NCI-H526 treated with DMSO at 0.1 percent for 48 hours (cell line): ENCODE results near the gene GRIP2.

Source experiments
- DNase-seq: peaks from one replicate; lab custom pipeline; 2025; lab: John Stamatoyannopoulos, UW

GRIP2 gene

DNA sequence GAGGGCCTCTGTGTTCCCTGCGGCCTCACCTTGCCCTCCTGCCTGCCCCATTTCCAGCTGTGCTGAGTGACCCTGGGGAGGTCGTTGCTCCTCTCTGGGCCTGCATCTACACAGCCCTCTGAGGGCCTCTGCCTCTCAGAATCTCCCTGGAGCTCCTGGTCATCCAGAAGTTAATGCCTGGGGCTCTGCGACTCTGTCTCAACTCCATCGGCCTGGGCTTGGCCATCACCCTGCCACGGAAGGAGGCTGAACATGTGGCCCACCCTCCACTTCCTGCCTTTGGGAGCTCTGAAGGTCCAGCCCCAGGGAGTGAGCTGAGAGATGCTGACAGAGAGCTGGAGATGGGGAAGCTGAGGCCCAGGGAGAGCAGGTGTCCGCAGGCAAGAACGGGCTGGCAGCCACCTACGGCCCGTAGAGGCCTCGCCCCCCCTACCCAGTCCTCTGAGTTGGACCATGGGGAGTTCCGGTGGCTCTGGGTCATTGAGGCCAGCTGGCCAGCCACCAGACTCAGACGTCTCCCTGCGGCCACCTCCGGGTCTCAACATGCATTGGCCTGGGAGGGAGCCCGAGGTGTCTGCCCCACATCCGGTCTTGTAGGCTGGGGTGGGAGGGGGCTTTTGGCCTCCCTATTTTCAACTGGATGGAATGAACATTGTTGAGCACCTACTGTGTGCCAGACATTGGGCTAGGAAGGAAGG lies 34.2 kb downstream of the GRIP2 start:
- DNase-seq = no peak

DNA sequence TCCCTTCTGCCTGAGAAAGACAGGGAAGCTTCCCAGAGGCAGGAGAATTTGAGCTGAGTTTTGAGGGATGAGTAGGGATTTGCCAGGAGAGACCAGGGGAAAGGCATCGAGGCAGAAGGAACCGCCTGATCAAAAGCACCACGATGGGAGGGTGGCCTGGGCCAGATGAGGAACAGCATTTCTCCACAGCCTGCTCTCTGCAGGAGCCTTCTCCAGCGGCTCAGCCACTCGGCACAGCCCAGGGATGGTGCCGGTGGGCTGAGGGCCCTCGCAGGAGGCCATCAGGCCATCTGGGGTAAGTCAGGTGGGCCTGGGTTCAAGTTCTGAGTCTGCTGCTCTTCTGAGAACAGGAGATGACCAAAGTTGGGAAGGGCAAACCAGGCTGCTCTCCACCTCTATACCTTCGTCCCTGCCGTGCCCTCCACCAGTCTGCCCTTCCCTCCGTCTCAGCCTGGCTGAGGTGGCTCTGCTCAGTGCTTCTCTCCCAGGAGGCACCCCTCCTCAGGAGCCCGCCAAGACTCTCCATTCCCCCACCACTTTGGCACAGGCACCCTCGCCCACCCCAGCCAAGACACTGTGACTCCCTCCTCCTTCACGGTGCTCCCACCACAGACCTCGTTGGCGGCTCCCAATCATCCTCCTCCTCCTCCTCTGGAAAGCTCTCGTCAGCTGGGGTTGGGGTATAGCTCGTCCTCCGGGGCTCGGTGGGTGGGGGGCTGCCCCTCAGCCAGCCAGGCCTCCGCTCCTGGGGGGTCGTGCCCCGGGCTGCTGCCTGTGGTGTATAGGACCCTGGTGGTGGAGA lies 34.9 kb downstream of the GRIP2 start:
- no peak for DNase-seq

DNA sequence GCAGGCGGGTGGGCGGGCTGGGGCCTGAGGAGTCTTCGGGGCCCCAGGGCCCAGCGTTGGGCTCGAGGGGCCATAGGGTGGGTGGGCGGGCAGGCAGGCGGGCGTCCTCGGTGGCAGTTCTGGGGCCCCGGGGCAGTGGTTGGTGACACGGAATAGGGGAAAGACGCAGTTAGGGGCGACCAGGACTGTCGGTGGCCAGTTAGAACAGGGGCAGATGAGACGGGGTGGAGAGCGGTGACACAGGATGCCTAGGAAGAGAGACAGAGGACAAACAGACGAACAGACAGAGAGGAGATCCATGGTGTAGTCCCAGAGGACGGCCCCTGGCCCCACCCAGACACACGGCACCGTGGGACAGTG lies 36.5 kb downstream of the GRIP2 start:
- DNase-seq = no peak

DNA sequence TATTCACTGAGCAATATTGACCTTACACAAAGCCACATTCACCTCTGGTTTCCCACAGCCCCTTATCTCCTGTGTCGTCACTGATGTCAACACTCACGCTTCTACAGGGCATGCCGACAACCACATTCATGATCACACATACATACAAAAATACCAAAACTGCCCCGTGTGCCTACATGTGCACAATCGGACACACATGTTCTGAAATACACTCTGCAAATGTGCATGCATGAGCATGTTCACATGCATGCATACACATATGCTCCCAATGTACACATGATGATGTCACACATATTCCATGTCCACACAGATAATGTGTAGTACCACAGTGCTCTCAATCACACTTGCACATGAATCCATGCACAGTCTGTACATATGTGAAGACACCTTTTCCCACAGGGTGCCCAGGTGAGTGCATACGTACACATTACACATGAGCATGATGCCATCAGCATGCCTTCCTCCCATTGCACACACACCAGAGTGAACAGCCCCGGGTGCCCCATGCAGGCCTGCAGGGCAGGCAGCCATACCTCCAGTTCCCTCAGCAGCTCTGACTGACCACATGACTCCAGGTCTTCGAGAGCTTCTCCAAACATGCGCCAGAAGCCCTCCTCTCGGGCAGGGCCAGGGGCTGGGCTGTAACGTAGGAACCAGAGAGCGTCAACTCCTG lies 37.0 kb downstream of the GRIP2 start:
- DNase-seq = no peak

DNA sequence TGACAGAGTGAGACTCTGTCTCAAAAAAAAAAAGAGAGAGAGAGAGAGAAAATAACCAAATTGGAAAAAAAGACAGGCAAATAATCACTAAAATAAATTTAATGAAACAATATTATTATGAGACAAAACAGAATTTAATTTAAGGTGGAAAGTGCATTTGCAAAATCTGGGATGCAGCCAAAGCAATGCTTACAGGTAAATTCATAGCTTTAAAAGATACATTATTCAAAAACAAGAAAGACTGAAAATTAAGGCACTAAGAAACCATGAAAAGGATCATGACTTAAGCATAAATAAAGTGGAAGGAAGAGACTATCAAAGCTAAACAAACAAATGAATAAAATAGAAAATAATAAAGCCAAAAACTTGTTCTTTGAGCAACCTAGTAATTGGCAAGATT lies 37.7 kb downstream of the GRIP2 start:
- no peak for DNase-seq

DNA sequence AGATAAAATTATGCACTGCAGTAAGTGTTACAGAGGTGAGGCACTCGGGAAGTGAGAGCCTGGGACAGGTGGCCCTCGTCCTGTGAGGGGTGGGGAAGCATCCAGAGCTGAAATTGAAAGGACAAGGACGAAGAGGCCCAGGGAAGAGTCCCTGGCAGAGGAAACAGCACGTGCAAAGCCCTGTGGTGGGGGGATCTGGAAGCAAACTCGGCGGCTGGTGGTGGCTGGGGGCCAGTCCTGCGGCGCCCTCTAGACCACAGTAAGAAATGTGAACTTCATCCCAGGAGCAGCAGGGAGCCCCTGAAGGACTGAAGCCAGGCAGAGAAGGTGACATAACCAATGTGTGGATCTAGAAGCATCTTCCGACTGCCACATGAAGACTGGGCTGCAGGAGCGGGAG lies 42.8 kb downstream of the GRIP2 start:
- DNase-seq = no peak

DNA sequence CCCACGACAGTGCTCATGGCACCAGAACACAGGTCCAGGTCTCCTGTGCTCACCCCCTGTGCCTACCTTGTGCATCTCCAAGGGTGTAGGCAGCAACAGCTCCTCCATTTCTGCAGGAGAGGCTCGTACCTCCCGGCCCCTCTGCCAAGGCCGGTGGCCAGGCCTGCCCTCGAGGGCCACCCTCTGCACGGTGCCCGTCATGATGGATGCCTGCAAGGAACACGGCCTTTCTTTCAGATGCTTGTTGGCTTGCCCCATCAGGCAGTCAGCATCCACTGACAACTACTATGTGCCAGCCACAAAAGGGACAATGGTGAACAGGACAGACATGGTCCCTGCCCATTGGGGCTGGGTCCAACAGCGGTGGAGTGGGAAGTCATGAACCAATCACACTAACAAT lies 43.8 kb downstream of the GRIP2 start:
- no peak for DNase-seq

DNA sequence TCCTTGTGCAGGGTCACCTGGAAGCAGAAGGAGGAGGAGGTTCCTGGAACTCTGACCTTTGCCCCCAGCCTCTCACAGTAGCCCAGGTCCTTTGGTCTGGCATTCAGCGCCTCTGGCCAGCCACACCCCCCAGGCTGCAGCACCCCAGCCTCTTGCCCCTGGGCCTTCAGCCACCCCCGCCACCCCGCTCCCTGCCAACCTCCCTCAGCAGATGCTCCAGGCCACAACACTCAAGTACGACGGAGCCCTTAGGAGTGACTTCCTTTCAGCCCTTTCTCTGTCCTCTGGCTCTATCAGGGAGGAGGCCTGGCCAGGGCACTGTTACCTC lies 45.2 kb downstream of the GRIP2 start:
- DNase-seq = no peak

DNA sequence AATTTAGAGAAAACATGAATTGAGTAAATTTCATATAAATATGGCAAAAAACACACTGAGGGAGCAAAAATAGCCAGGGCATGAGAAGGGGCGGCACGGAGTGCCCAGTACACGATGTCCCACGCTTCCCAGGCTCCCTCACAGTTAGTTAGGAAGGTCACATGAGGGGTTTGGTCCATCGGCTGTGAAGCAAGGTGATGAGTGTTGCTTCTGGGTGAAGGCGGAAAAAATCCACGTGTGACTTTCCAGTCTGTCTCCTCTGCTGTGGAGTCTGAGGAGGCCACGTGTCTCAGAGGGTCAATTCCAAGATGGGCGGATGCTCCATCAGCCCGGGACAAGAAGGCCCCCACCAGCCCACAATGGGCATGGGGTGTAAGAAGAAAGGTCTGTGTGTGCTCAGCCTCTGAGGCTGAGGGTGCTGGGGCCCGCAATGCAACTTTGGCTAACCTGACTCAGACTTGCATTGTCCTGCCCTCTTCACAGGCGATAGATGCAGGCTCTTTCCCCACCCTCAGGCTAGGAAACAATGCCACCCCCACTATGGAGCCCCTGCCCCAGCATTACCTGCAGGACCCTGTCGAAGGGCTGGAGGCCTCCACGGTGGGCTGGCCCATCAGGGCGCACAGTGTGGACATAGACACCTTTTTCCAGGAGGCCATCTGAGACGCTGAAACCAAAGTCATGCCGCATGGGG lies 45.7 kb downstream of the GRIP2 start:
- DNase-seq = no peak

DNA sequence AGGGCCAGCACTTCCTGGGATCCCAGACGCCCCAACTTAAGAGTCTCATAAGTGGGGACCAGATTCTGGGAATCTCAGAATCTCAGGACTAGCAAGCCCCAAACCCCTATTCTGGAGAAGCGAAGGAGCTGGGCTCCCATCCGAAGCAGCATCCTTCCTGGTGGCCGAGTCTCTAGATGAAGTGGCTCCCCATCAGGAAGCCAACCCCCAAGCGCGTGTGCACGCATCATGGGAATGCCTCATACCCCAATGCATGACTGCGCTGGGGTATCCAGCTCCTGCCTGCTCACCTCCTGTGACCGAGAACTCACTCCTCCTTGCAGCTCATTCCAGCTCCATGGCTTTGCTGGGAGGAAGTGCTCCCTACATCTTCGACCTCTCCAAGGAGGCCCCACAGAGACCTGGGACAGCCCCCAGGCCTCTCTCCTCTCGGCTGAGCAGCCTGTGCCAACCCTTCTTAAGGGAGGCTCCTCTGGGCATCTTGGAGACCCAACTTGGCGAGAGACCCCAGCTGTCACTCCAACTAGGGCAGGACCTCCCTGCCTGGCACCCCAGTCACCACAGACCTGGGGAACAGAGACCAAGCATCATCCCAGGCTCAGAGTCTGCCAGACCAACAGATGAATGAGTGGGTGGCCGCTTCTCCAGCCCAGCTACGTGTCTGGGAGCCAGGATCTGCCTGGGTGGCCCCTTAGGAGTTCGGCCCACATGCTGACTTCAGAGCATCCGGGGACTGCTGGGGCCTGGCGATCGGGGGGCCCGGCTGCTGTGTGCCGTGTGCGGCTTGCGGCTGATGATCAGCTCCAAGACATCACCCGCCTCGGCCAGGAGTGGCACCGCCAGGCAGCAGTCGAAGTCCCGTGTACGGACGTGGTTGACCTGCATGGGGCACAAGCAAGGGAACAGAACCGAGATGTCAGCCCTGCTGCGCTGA lies 46.9 kb downstream of the GRIP2 start:
- DNase-seq = no peak

DNA sequence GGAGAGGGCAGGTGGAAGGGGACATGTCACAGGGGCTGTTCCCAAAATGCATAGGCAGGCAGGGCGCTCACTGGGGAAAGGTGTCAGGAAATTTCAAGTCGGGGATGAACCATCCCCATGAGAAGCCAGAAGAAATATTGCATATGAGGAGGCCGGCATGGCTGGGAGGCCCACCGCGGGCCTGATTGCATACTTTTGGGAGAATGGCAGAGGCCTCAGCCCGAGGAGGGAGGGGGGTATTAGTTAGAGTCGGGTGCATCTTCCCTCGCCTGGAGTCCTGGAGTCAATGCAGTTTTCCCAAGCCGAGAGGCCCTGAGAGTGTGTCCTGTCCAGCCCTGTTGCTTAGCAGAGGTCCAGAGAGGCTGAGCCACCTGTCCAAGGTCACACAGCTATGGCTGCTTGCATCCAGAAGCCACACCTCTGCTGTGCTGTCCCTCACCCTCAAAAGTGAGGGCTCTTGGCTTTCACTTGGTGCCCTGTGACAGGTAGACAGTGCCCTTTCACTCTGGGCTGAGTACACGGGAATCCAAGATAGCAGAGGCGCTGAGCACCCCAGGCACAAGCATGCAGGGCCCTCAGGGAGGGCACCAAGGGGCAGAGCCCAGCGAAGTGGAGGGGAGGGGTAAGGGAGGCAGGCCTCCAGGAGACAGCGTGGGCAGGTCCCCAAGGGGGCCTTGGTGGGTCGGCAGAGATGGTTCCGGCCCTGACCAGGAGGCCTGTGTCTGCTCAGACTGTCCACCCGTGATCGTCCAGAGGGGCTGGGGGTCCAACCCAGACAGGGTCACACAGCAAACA lies 48.5 kb downstream of the GRIP2 start:
- DNase-seq = no peak

DNA sequence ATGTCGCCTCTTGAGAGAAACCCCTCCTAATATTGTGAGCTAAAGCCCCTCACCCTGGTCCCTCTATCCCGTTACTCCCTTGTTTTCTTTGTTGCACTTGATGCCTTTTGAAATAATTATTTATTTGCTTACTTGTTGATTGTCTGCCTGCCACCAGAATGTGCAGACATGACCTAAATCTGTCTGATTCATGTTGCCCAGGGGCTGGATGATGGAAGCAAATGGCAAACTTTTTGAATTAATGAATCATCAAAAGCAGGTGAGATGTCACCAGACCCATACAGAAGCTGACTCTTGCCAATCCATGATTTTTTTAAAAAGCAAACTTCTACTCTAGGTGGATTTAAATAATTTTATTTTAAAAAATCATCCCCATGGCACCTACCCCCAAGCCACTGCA lies 49.3 kb downstream of the GRIP2 start:
- DNase-seq = no peak

DNA sequence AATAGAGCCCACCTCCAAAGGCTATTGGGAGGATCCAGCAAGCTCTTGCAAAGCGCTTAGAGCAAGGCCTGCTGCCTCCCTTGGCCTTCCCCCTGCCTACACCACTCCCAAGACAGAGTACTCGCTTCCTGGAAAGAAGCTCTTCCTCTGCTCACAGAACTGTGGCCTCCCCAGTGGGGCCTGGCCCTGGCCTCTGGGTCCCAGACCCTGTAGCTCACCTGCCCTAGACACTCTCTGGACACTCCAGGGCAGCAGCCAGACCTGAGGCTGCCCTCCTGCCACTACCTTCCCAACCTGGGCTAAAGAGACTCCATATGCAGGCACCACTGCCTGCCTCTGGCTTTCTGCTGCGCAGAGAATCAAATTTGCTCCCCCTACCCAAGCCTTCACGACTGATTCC lies 49.9 kb downstream of the GRIP2 start:
- DNase-seq = no peak

DNA sequence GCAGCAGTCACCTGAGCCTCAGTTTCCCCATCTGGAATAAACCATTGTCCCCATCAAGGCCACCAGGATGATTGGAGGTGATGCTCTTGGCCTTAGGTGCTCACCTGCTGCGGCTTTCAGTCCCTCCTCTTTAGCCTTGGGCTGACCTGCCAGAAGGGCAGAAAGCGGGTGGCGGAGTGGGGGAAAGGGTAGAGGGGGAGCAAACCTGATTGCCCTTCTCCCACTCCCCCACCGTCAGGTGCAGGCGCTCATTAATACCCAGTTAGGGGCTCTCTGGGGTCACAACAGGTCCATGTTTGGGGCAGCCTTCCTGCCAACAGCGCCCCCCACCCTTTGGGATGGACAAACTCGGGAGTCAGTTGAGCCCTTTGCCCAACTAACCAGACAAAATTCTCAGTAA lies 50.5 kb downstream of the GRIP2 start:
- no peak for DNase-seq

DNA sequence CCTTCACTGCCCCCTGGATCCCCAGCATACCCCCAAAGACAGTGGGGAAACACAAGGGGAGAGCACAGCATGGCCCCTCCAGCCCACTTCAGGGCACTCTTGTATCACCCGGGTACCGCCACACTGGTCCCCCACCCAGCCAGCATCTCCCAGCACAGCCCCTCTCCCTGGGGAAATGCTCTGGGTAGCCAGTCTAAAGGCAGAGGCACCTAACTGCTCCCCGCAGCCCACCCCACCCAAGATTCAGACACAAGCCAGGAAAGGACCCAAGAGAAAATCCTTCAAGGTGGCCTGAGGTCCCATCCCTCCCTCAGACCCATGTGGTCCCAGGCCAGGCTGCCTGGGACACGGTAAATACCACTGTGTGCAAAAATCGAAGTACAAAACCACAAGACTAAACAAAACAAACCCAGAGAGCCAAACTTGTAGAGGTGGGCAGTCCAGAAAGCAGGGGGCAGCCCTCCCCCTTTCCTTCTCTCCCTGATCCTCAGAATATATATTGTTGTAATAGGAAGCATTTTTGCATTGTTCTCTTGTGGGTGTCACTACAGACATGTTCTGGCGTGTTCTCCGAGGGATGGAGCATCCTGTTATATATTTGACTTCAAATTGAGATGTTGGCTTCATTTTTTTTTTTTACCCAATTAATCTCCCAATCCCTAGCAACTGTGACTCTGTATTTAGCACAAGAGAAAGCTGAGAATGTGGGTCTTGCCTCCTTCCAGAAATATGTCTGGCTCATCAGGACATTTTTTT lies 51.7 kb downstream of the GRIP2 start:
- no peak for DNase-seq

DNA sequence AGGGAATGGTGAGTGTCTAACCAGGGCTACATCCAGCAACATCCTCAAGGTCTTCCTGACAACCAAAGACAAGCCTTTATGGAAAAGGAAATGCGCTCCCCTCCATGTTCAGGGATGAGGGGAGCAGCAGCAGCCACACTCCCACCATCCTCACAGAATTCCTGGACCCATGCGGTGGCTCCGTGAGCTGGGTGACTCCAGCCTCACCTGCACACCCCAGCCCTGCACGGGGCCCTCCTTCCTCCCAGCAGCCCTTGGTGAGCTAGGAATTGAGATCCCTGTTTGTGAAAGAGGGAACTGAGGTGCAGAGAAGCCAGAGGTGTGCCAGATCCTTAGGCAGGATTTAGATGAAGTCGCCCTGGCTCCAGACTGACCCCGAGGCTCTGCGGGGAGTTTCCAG lies 52.3 kb downstream of the GRIP2 start:
- DNase-seq = no peak

DNA sequence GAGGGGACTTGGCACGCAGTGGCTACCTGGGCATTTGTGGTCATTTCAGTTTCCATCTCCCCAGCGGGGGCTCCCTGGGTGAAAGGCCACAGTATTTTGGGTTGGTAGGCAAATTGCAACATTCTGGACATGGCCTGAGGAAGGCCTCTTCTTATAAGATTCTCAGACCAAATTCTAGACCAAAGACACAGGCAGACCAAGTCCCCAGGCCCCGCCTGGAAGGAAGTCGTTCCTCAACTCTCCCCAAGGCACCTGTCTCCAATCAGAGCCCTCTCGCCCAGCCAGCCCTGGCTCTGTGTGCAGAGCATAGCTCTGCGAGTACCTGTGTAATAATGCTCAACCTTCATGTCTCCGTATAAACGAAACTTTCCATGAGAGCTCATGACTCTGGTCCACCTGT lies 53.1 kb downstream of the GRIP2 start:
- DNase-seq = no peak

DNA sequence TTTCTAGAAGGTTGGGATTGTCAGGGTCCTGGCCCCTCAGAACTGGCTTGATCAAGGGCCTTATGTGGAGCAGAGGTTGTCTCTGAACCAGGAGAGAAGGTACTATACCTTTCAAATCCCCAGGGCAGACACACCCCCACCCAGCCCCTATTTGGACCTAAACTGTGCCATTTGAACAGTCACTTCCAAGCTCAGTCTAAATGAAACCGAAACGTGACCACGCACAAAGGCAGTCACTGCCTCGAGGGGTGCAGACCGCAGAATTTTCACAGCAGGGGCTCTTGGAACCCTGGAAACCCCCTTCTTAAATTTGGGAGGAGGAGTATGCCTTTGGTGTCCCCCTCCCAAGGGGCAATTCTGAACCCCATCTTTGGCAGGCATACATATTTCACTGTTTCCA lies 53.7 kb downstream of the GRIP2 start:
- no peak for DNase-seq

DNA sequence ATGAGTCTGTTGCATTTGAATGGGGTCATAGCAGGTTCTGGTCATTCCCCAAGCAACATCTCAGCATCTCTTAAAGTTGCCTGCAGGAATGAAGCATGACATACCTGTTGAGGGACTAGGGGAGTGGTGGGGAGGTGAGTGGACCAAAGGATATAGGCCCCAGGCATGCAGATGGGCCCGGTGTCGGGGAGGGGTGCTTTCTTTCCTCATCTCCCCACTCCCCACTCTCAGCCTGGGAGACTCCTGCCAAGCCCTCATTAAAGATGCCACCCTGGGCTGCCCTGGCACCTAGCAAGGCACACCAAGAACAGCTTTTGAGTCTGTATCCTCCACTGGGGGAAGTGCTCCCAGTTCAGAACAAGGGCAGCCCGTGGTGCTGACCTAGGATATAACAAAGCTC lies 54.2 kb downstream of the GRIP2 start:
- DNase-seq = no peak

DNA sequence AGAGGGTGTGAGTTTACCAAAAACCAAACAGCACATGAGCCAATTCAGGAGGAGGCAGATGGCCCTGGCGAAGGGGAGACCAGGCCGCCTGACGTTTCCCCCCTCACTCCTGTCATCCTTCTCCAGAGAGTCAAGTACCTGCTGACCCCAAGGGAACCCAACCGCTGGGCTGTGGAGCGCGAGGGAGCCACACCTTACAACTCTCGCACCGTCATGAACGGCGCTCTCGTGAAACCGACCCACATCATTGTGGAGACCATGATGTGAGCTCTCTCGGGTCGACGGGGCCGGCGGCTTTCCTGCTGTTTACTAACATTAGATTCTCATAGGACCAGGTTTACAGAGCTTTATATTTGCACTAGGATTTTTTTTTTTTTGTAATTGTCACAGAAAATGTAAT lies 55.4 kb downstream of the GRIP2 start:
- no peak for DNase-seq
